Retina (tissue), 1 donor: ENCODE measurements around the gene ANKRD33.
"Not testable (repeated sequence)": the region's sequence is repeated elsewhere in the genome, so short reads cannot be mapped to it uniquely, and the experiment has no call there.

Experiments used
- DNase-seq: peaks from one replicate; pipeline ENCODE4 v3.0.0-alpha.2; 2016

ANKRD33 gene

GRCh38 chr12:51883998-51884675 lies 3.8 kb upstream of the ANKRD33 start:
- no peak for DNase-seq

- DNase-seq, result no peak
Measured at GRCh38 chr12:51884676-51885229, 3.1 kb upstream of the ANKRD33 start.

GRCh38 chr12:51885294-51886020 lies 2.4 kb upstream of the ANKRD33 start:
- not testable (repeated sequence) for DNase-seq

GRCh38 chr12:51886021-51886710 lies 1.7 kb upstream of the ANKRD33 start:
- DNase-seq, result no peak

GRCh38 chr12:51888316-51889215 lies 663 bp downstream of the ANKRD33 start:
- DNase-seq, result no peak

GRCh38 chr12:51889216-51890132 lies 1.6 kb downstream of the ANKRD33 start:
- no peak for DNase-seq

GRCh38 chr12:51890133-51890464 lies 2.2 kb downstream of the ANKRD33 start:
- DNase-seq, result no peak

- no peak for DNase-seq
Measured at GRCh38 chr12:51890511-51891171, 2.7 kb downstream of the ANKRD33 start.

- DNase-seq, result no peak
Measured at GRCh38 chr12:51891843-51892242, 3.9 kb downstream of the ANKRD33 start.

- no peak for DNase-seq
Measured at GRCh38 chr12:51893786-51894185, 5.9 kb downstream of the ANKRD33 start.

GRCh38 chr12:51895378-51896135 lies 7.7 kb downstream of the ANKRD33 start:
- DNase-seq, result no peak

- no peak for DNase-seq
Measured at GRCh38 chr12:51896236-51896635, 8.3 kb downstream of the ANKRD33 start.

- DNase-seq, result no peak
Measured at GRCh38 chr12:51897181-51897580, 9.3 kb downstream of the ANKRD33 start.

GRCh38 chr12:51898506-51898905 lies 10.6 kb downstream of the ANKRD33 start:
- DNase-seq, result no peak

GRCh38 chr12:51898937-51899336 lies 11.0 kb downstream of the ANKRD33 start:
- DNase-seq, result no peak

- DNase-seq, result no peak
Measured at GRCh38 chr12:51900323-51900889, 12.5 kb downstream of the ANKRD33 start.

GRCh38 chr12:51901121-51901817 lies 13.4 kb downstream of the ANKRD33 start:
- DNase-seq, result no peak

- DNase-seq, result no peak
Measured at GRCh38 chr12:51901881-51902280, 14.0 kb downstream of the ANKRD33 start.

GRCh38 chr12:51904951-51905470 lies 17.1 kb downstream of the ANKRD33 start:
- no peak for DNase-seq
